ENCODE data around the gene OPCML.

Gene OPCML

GRCh38 chr11:132607575-132607974 is 924.7 kb downstream of the OPCML start:
- H3K4me3 ChIP-seq (ENCODE audit: low read depth, low read length), result no peak overlapping the region

- no peak overlapping the region for H3K4me3 ChIP-seq (ENCODE audit: low read depth, low read length)
Measured at GRCh38 chr11:132605825-132606570, 926.3 kb downstream of the OPCML start.

- H3K4me3 ChIP-seq (ENCODE audit: low read depth, low read length), result no peak overlapping the region
Measured at GRCh38 chr11:132604431-132604830, 927.9 kb downstream of the OPCML start.

- no peak overlapping the region for H3K4me3 ChIP-seq (ENCODE audit: low read depth, low read length)
Measured at GRCh38 chr11:132601875-132602274, 930.4 kb downstream of the OPCML start.

GRCh38 chr11:132595711-132596134 is 936.6 kb downstream of the OPCML start:
- H3K4me3 ChIP-seq (ENCODE audit: low read depth, low read length), result no peak overlapping the region

- H3K4me3 ChIP-seq (ENCODE audit: low read depth, low read length), result no peak overlapping the region
Measured at GRCh38 chr11:132595246-132595645, 937.1 kb downstream of the OPCML start.

- no peak overlapping the region for H3K4me3 ChIP-seq (ENCODE audit: low read depth, low read length)
Measured at GRCh38 chr11:132590986-132591385, 941.3 kb downstream of the OPCML start.

GRCh38 chr11:132590554-132590953 is 941.7 kb downstream of the OPCML start:
- no peak overlapping the region for H3K4me3 ChIP-seq (ENCODE audit: low read depth, low read length)

GRCh38 chr11:132589791-132590190 is 942.5 kb downstream of the OPCML start:
- H3K4me3 ChIP-seq (ENCODE audit: low read depth, low read length), result no peak overlapping the region

- H3K4me3 ChIP-seq (ENCODE audit: low read depth, low read length), result no peak overlapping the region
Measured at GRCh38 chr11:132588366-132588765, 943.9 kb downstream of the OPCML start.

- no peak overlapping the region for H3K4me3 ChIP-seq (ENCODE audit: low read depth, low read length)
Measured at GRCh38 chr11:132587716-132588115, 944.6 kb downstream of the OPCML start.

- no peak overlapping the region for H3K4me3 ChIP-seq (ENCODE audit: low read depth, low read length)
Measured at GRCh38 chr11:132586801-132587200, 945.5 kb downstream of the OPCML start.

- H3K4me3 ChIP-seq (ENCODE audit: low read depth, low read length), result no peak overlapping the region
Measured at GRCh38 chr11:132579634-132580327, 952.5 kb downstream of the OPCML start.

GRCh38 chr11:132579136-132579535 is 953.2 kb downstream of the OPCML start:
- no peak overlapping the region for H3K4me3 ChIP-seq (ENCODE audit: low read depth, low read length)

GRCh38 chr11:132578580-132578979 is 953.7 kb downstream of the OPCML start:
- no peak overlapping the region for H3K4me3 ChIP-seq (ENCODE audit: low read depth, low read length)

- no peak overlapping the region for H3K4me3 ChIP-seq (ENCODE audit: low read depth, low read length)
Measured at GRCh38 chr11:132576706-132577105, 955.6 kb downstream of the OPCML start.

GRCh38 chr11:132564091-132564885 is 968.0 kb downstream of the OPCML start:
- H3K4me3 ChIP-seq (ENCODE audit: low read depth, low read length), result no peak overlapping the region

GRCh38 chr11:132563050-132563449 is 969.3 kb downstream of the OPCML start:
- H3K4me3 ChIP-seq (ENCODE audit: low read depth, low read length), result no peak overlapping the region

GRCh38 chr11:132561937-132562336 is 970.4 kb downstream of the OPCML start:
- H3K4me3 ChIP-seq (ENCODE audit: low read depth, low read length), result no peak overlapping the region

- no peak overlapping the region for H3K4me3 ChIP-seq (ENCODE audit: low read depth, low read length)
Measured at GRCh38 chr11:132559331-132560036, 972.8 kb downstream of the OPCML start.

- H3K4me3 ChIP-seq (ENCODE audit: low read depth, low read length), result no peak overlapping the region
Measured at GRCh38 chr11:132556316-132556715, 976.0 kb downstream of the OPCML start.

Data from iPS-11a (cell line).